ENCODE measurements around the gene IL20.
"Not testable (repeated sequence)": the region's sequence is repeated elsewhere in the genome, so short reads cannot be mapped to it uniquely, and the experiment has no call there.

Gene IL20

DNA sequence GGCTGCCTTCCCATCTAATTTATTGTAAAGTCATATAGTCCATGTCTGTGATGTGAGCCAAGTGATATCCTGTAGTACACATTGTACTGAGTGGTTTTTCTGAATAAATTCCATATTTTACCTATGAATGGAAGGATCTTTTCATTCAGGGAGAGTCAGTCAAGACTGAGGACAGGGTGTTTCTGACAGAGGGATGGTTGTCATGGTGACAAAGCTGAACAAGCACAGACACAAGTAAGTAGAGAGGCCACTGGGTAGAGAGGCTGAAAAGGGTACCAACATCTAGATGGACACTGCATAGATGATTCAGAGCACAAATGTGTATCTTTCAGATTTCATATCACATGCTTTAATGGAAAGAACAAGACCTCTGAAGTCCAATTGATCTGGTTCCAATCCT lies 22.6 kb upstream of the IL20 start:
- DNase-seq (ENCODE audit: low read depth, low spot score) = no peak

DNA sequence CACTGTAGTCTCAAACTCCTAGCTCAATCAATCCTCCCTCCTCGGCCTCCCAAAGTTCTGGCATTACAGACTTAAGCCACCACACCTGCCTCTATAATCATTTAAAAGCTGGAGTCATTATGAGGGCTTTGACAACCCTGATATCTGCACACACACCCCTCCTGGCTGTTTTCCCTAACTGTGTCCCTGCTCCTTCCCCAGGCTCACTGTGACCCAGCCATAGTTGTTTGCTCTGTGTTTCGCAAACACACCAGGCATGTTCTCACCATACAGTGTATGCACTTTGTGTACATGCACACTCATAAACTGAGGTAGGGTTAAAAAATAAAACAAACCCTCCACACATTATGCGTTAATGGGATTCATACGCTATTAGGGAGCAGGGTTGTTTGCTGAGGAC lies 21.8 kb upstream of the IL20 start:
- no peak for DNase-seq (ENCODE audit: low read depth, low spot score)

DNA sequence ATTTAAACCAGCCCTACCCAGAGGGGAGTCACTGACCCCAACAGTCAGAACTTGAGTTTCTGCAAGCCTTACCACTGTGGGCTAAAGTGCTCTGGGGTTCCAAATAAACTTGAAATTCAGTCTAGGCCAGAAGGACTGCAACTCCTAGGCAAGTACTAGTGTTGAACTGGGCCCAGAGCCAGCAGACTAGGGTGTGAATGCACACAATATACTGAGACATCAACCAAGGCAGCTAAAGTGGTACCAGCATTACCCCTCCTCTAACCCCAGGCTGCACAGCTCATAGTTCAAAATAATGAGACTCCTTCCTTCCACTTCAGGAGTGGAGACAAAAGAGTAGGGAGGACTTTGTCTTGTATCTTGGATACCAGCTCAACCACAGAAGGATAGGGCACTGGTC lies 18.9 kb upstream of the IL20 start:
- no peak for DNase-seq (ENCODE audit: low read depth, low spot score)

DNA sequence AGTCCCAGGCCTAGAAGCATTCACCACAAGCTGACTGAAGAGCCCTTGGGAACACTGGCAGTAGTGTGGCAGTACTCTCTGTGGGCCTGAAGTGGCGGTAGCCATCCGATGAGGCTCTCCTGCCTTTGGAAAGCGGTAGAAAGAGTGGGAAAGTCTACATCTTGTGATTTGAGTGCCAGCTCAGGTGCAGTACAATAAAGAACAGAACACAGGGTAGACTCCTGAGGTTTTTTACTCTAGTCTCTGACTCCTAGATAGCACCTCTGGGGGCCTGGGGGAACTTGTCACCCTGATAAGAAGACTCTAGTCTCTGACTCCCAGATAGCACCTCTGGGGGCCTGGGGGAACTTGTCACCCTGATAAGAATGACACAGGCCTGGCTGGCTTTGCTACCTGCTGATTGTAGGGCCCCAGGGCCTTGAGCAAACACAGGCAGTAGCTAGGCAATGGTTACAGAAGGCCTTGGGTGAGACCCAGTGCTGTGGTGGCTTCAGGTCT lies 18.0 kb upstream of the IL20 start:
- DNase-seq (ENCODE audit: low read depth, low spot score) = no peak

DNA sequence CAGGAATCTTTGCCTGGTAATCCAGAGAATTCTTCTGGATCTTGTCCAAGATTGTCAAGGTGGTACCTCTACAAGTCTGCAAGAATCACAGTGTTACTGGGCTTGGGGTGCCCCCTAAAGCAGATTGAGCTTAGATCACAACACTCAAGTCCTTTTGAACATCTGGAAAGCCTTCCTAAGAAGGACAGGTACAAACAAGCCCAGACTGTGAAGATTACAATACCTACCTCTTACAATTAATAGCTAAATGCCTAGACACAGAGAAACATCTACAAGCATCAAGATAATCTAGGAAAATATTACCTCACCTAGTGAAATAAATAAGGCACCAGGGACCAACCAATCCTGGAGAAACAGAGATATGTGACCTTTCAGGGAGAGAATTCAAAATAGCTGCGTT lies 17.5 kb upstream of the IL20 start:
- no peak for DNase-seq (ENCODE audit: low read depth, low spot score)

DNA sequence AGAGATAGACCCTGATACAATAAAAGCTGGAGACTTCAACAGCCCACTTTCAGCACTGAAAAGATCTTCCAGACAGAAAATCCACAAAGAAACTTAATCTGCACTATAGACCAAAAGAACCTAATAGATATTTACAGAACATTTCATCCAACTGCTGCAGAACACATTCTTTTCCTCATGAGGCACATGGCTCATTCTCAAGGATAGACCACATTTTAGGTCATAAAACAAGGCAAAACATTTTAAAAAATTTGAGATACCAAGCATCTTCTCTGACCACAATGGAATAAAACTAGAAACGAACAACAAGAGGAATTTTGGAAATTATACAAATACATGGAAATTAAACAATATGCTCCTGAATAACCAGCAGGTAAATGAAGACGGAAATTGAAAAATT lies 15.0 kb upstream of the IL20 start:
- DNase-seq (ENCODE audit: low read depth, low spot score) = no peak

DNA sequence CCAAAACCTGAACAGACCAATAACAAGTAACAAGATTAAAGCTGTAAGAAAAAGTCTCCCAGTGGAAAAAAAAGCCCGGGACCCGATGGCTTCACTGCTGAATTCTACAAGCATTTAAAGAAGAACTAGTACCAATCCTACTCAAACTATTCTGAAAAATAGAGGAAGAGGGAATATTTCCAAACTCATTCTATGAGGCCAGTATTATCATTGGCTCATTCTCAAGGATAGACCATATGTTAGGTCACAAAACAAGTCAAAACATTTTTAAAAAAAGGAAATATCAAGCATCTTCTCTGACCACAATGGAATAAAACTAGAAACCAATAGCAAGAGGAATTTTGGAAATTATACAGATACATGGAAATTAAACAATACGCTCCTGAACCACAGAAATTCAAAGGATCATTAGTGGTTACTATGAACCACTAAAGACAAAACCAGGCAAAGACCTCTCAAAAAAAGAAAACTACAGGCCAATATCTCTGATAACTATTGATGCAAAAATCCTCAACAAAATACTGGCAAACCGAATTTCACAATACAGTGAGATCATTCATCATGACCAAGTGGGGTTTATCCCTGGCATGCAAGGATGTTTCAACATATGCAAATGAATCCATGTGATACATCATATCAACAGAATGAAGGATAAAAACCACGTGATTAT lies 13.9 kb upstream of the IL20 start:
- DNase-seq (ENCODE audit: low read depth, low spot score) = no peak

DNA sequence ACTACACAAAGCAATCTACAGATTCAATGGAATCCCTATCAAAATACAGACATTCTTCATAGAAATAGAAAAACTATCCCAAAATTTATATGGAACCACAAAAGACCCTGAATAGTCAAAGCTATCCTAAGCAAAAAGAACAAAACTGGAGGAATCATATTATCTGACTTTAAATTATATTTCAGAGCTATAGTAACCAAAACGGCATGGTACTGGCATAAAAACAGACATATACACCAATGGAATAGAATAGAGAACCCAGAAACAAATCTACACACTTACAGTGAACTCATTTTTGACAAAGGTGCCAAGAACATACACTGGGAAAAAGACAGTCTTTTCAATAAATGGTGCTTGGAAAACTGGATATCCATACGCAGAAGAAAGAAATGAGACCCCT lies 12.8 kb upstream of the IL20 start:
- DNase-seq (ENCODE audit: low read depth, low spot score) = not testable (repeated sequence)

DNA sequence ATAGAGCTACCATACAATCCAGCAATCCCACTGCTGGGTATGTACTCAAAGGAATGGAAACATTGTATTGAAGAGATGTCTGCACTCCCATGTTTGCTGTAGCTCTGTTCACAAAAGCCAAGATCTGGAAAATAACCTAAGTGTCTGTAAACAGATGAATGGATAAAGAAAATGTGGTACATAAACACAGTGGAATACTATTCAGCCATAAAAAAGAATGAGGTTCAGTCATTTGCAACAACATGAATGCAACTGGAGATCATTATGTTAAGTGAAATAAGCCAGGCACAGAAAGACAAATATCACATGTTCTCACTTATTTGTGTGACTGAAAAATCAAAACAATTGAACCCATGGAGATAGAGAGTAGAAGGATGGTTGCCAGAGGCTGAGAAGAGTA lies 11.7 kb upstream of the IL20 start:
- not testable (repeated sequence) for DNase-seq (ENCODE audit: low read depth, low spot score)

DNA sequence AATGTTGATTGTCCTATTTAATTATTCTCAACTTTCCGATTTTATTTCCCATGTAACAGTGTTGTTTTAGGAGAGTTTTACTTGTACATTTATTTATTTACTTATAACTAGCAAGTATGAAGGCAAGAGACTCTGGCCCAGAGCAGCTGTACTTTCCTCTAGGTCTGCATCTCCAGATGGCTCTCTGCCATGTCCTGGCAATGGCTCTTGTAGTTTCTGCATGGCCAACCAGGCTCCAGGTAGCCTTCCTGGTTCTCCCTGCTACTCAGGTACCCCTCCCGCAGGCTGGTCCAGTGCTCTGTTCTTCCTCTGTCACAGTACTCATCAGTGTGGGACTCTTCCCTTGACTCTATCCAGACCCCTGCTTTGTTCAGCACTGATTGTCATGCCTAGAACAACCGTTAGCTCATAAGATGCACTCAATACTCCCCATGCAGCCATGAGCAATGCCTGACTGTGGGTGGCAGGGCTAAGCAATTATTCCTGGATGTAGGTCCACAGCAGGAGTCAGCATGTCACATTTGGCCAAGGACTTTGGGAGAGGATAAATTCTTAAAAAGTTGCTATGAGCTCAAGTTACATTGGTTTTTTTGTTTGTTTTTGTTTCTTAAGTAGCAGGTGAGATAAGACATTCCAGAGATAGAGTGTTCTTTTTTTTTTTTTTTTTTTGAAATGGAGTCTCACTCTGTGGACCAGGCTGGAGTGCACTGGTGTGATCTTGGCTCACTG lies 10.9 kb upstream of the IL20 start:
- no peak for DNase-seq (ENCODE audit: low read depth, low spot score)

DNA sequence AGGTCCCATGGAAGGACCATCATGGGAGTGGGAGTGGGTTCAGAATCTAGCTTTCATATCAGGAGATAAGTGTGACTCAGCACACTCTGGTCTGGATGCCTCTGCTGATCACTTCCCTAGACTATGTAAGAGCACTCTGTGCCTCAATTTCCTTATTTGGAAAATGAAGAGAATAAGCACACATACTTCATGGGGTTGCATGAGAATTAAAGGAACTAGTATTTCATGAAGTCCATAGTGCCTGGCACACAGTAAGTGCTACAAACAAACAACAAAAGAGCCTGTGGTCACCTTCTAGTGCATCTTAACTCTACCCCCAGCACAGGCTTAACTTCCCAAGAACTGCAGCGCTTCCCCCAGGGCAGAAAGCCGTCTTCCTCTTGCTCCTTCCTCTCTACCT lies 9.6 kb upstream of the IL20 start:
- DNase-seq (ENCODE audit: low read depth, low spot score) = no peak

DNA sequence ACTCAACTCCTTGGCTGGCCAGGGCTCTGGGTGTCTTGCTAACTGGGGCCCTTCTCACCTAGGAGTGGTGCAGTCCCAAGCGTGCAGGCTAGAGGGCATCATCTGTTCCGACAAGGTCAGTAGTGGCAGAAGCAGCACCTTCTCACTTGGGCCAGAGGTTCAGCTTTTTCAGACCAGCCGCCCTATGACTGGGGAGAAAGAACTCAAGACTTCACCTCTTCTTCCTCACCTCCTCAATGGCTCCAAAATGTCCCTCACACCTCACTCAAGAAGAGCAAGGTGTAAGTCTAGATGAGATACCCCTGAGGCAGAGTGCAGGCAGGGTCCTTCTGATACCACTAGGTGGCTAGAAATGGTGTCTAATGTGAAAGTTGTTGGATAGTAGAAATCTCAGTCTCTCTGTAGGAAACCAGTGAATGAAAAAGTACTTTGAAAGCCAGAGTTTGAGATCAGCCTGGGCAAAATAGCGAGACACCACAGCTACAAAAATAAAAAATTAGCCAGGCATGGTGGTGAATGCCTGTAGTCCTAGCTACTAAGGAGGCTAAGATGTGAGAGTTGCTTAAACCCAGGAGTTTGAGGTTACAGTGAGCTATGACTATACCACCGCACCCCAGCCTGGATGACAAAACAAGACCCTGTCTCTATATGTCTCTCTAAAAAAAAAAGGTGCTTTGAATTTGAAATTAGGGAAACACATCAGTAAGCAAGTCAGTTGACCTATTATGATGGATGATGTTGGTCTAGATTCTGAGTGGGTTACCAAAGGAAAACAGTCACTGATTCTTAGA lies 8.6 kb upstream of the IL20 start:
- DNase-seq (ENCODE audit: low read depth, low spot score) = peak; percentile 14

DNA sequence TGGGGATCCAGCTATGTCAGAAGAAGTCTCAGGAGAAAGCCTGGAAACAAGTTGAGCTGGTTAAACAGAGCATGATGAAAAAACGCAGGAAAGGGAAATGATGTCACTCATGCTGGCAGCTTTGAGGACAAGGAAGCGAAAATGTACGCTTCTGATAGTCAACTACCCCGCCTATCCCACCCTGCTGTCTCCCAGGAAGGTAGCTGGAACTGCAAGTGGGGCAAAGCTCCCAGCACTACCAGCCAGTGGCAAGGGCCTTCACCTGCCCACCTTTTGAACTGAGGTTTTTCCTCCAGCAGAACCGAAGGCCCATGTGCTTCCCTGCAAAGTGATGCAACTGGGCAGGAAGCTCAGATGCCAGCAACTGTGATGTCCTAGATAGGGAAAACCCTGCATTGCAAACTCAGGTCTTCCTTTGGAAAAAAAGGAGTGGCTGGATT lies 6.3 kb upstream of the IL20 start:
- no peak for DNase-seq (ENCODE audit: low read depth, low spot score)

DNA sequence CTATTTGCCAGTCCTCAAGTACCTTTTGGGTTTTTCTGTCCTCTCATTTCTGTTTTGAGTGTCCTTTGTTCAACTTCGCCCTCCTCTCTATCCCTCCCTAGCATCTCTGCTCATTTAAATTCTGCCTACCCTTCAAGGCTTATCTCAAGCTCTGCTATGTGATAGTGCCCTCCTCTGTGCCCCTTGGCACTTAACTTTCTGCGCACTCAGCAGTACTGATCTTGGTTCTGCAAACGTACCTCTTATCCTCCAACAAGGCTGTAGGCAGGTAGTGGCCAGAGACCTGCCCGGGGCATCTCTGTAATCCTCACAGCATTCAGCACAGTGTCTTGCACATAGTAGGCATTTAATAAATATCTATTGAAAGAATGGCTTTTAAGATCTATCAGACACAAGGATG lies 5.3 kb upstream of the IL20 start:
- DNase-seq (ENCODE audit: low read depth, low spot score) = no peak

DNA sequence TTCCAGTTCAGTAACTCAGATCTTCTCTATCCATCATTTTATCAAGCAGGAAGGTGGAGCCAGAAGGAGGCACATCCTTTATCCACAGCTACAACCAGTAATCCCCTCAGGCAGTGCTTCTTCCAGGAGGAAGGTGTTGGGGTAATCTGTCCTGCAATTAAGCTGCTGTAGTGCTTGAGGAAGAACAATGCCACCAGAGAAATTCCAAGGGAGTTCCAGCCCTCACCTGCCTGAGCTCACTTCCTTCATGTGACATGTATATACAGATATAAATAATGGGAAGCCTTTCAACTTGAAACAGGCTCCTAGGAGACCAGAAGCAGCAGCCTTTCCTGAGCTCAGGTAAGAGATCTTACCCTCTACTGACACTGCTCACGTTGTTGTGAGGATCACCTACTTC lies 2.2 kb upstream of the IL20 start:
- DNase-seq (ENCODE audit: low read depth, low spot score) = peak; percentile 86

DNA sequence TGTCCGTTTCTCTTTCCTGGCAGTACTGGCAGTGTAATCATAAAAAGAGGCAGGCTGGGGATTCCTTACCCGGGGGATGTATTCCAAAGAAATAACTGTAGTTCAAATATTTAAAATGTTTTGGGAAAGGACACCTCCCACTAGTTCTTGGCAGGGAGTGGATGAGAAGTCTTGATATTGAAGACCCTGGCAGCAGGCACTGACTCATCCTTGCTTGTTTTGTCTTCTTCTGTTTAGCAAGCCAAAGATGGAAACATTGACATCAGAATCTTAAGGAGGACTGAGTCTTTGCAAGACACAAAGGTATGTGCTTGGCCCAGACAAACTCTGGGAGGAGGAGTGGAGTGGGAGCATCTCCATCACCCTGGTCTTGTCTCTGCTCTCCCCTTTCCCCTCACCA lies 639 bp downstream of the IL20 start:
- no peak for DNase-seq (ENCODE audit: low read depth, low spot score)

DNA sequence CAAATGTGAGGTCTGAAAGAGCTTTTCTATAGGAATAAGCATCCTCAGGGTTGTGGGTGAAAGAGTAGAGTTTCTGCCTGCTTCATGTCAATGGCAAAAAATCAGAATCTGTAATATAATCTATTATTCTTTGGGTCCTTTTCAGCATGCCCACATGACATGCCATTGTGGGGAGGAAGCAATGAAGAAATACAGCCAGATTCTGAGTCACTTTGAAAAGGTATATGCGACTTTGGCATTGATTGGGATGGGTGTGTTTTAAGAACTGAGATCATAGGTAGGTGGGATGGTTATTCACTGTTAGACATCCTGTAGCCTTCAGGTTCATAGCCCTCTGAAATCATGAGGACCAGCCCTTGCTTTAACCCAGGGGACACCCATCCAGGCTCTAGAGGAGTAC lies 1.8 kb downstream of the IL20 start:
- no peak for DNase-seq (ENCODE audit: low read depth, low spot score)

DNA sequence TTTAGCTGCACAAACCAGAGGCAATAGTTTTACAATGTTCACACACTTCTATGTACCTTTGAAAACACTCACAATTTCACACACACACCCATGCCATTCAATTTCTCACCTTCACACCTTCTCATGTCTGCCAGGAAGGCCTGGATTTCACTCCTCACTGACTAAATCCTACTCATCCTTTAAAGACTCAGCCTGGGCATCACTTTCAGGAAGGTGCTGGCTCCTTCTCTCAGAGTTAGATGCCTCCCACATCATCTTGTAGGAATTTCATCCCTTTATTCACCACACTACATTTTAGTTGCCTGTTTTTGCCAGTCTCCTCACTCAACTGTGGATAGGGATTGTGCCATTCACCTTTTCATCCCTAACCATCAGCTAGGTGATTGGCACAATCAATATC lies 2.3 kb downstream of the IL20 start:
- DNase-seq (ENCODE audit: low read depth, low spot score) = no peak

DNA sequence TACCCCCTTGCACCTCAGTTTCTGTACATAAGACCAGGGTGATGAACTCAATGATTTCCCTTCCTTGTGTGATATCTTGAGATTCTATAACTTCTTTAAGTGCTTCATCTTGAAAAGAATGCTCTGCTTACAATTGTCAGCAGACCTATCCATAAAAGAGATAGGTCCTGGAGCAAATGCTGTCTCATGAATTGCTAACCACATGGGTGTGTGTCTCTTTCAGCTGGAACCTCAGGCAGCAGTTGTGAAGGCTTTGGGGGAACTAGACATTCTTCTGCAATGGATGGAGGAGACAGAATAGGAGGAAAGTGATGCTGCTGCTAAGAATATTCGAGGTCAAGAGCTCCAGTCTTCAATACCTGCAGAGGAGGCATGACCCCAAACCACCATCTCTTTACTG lies 2.8 kb downstream of the IL20 start:
- no peak for DNase-seq (ENCODE audit: low read depth, low spot score)

DNA sequence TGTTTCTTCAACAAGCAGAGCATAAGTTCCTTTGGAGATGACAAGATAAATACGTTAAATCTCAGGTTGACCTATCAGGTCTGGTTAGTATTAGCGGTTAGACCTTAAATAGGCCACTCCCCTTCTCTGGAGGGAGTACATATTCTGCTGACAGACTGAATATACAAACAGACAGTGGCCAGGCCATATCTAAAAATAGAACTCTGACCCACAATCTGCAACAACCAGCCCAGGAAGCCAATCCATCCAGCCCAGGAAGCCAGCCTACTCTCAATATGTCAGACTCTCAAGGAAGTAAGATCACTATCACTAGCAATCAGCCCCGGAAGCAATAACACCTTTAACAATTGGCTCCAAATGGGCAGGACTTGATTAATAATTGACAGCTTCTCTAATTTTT lies 6.7 kb downstream of the IL20 start:
- no peak for DNase-seq (ENCODE audit: low read depth, low spot score)

DNA sequence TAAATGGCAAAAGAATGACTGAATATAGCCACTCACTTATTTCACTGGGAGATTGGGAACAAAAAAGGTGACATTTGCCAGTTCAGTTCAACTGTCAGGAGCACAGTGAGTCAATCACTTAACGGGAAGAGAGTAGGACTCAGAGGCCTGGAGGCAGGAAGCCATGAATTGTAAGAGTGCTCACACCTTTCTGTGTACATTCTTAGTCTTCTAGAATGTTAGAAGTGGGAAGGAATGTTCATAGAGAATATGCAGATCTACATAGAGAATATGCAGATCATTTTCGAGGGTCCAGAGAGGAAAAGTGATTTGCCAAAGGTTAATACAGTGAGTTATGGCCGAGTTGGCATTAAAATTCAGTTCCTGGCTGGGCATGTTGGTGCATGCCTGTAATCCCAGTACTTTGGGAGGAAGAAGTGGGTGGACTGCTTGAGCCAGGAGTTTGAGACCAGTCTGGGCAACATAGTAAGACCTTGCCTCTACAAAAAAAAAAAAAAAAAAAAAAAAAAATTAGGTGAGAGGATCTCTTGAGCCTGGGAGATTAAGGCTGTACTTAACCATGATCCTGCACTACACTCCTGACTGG lies 8.3 kb downstream of the IL20 start:
- DNase-seq (ENCODE audit: low read depth, low spot score) = no peak

DNA sequence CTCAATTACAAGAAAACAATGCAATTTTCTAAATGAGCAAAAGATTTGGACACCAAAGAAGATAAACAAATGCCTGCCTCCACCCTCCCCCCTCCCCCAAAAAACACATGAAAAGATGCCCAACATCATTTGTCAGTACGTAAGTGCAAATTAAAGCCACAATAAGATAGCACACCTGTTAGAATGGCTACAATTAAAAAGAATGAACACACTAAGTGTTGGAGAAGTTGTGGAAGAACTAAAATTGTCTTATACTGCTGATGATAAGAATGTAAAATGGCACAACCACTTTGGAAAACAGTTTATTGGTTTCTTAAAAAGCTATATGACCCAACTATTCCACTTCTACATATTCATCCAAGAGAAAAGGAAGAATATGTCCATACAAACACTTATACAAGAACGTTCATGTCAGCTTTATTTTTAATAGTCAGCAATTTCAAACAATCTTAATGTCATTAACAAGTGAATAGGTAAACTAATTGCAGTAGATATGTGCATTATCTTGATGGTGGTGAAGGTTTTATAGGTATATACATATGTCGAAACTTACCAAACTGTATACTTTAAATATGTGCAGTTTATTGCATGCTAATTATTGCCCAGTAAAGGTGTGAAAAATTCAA lies 10.4 kb downstream of the IL20 start:
- no peak for DNase-seq (ENCODE audit: low read depth, low spot score)

Measured in ELF-1 (cell line).